ENCODE results near the gene COMTD1. TPM values are rescaled to one million over a fixed set of nuclear protein-coding genes. Genes with fewer than 3 reads are reported as not detected.
A peak's percentile ranks its signal among the peaks of the same experiment; 100 is the strongest.

Gene COMTD1
- total and polyA plus RNA-seq, 2 donors (not counting 3 experiments of a cell fraction or from before 2014, with no cell fraction given) = 18.4 to 18.6 TPM

DNA sequence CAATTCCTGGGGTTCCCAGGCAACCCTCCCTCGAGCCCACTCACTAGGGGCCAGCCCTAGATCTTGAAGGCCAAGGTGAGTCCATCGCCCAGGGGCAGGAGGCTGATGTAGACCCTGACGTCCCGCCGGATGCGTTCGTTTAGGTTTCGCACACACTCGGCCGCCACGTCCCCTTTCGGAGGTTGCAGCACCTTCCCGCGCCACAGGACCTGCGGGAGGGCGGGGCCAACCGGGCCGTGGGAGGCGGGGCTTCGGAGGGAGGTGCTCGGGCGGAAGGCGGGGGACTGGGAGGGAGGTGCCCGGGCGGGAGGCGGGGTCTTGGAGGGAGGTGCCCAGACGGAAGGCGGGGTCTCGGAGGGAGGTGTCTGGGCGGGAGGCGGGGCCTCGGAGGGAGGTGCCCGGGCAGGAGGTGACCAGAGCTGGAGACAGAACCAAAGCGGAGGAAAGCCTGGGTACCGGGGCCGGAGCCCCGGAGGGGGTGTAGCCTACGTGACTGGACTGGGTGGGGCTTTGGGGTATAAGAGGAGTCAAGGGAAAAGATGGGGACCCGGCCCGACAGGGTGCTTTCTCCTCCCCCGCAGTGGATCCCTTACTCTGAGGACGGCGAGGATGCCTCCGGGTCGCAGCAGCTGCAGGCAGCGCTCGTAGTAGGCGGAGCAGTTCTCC, 1.6 kb downstream of the COMTD1 start:
- no peaks in the 10 kb centered on the region for H3K9me1 ChIP-seq (replicated peaks; ENCODE audit: control insufficient read depth, extremely low read depth, insufficient read depth, low read length)
- ChIA-PET POLR2A (interaction anchor here (0.7 to 1.1 kb wide), 2 partner anchors 9 to 34 kb away, joined by 3 to 4 read pairs; no protein-coding TSS in a partner anchor), CTCF (interaction anchor here (1.5 to 2.4 kb wide), 4 partner anchors 9 to 122 kb away, joined by 7 to 50 read pairs (median 19); partner anchors contain the start of genes SAMD8 and VDAC2)
- BruUV-seq (replicated peaks) = no TSS peak
- dilution Hi-C loops (cut with MboI; ENCODE audit: extremely low pct_ligation_motif_present, low sequenced_read_pairs) (no loop called here), intact Hi-C loops (cut with micrococcal nuclease) (loop anchor here (1.0 to 5.0 kb wide), 4 partner anchors 123 to 1082 kb away; partner anchors contain the start of genes ADK, AP3M1 and SAMD8)
- peaks cover 25% of the 10 kb centered on the region for H3K4me1 ChIP-seq (ENCODE audit: control insufficient read depth, extremely low read depth, insufficient read depth, low read length)
- TF ChIP-seq GATA2 (IDR thresholded peaks at IDR 0.05; ENCODE audit: insufficient read depth, insufficient read length, low read depth, low read length) = no peak
- TF ChIP-seq POLR2AphosphoS5 (IDR thresholded peaks at IDR 0.05; ENCODE audit: insufficient read depth, low read depth, low read length) = no peak
- H4K20me1 ChIP-seq (replicated peaks; ENCODE audit: control insufficient read depth, extremely low read depth, insufficient read depth, low read length) = no peaks in the 10 kb centered on the region
- peaks cover 5% of the 10 kb centered on the region for H3K79me2 ChIP-seq (ENCODE audit: control insufficient read depth, insufficient read depth, low read length)
- no peak overlapping the region for H3K27ac ChIP-seq (ENCODE audit: insufficient read depth, low read depth, low read length)
- H3K9ac ChIP-seq (replicated peaks; ENCODE audit: extremely low read depth, insufficient read depth, low read length) = peak overlapping the region; percentile 11
- DNase-seq (ENCODE audit: low read depth, low spot score) (peak; percentile 82), FAIRE-seq (peak; percentile 91)
- H2AFZ ChIP-seq (ENCODE audit: low read depth, low read length) = peak overlapping the region; percentile 77
- peaks cover 7 to 11% of the 10 kb centered on the region in 2 experiments for H3K36me3 ChIP-seq (ENCODE audit: control insufficient read depth in 2 of 2, extremely low read depth in 1 of 2, insufficient read depth in 2 of 2, low read length in 2 of 2)
- peak overlapping the region in 2 of 3 experiments; percentile 42 to 60 for H3K4me3 ChIP-seq (replicated peaks in 1 of 3; ENCODE audit: insufficient read depth in 1 of 3, low read depth in 1 of 3, low read length in 3 of 3)
- peak overlapping the region; percentile 68 for H3K4me2 ChIP-seq (ENCODE audit: insufficient read depth, low read length)
- no peaks in the 10 kb centered on the region for H3K27me3 ChIP-seq (ENCODE audit: control insufficient read depth in 2 of 2, insufficient read depth in 2 of 2, low read length in 2 of 2)
- H3K9me3 ChIP-seq (replicated peaks; ENCODE audit: control insufficient read depth, insufficient read depth, low read length) = no peaks in the 10 kb centered on the region

DNA sequence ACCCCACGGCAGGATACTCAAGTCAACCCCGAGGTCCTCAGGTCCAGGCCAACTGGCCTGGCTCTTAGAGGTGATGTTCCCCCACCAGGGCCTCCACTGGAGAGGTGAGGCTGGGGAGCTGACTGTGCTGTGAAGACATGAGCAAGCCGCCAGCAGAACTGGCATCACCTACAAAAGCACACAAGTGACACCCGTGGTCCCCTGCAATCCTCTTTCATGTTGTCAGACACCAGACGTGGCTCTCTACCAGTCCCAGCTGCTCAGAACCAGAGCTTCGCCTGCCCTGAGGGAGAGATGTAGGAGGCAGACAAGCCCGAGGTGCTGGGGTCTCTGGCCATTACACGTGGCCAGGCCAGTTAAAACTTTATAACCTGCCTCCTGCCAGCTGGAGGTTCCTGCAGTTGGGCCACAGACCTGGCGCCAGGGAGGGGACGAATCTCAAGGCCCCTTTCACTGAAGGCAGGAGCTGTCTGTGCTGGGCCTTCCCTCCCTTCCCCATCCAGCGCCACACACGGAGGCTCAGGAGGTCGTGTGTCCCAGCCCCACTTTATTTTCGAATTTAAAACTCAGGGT, 2.2 kb downstream of the COMTD1 start:
- no peaks in the 10 kb centered on the region for H4K20me1 ChIP-seq (replicated peaks; ENCODE audit: control insufficient read depth, extremely low read depth, insufficient read depth, low read length)
- ChIA-PET CTCF (interaction anchor here (2.3 to 4.6 kb wide), 4 partner anchors 9 to 46 kb away, joined by 21 to 61 read pairs (median 40); partner anchors contain the start of gene VDAC2), POLR2A (interaction anchor here (1.1 to 1.7 kb wide), 2 partner anchors 8 to 23 kb away, joined by 4 to 14 read pairs; partner anchors contain the start of gene VDAC2)
- H3K4me1 ChIP-seq (ENCODE audit: control insufficient read depth, extremely low read depth, insufficient read depth, low read length) = peaks cover 30% of the 10 kb centered on the region
- no peak overlapping the region for H3K9ac ChIP-seq (replicated peaks; ENCODE audit: extremely low read depth, insufficient read depth, low read length)
- no peak overlapping the region for H2AFZ ChIP-seq (ENCODE audit: low read depth, low read length)
- intact Hi-C loops (cut with micrococcal nuclease) = loop anchor here (1.0 to 5.0 kb wide), 4 partner anchors 122 to 1081 kb away; partner anchors contain the start of genes ADK, AP3M1 and SAMD8
- no peak overlapping the region for H3K4me3 ChIP-seq (replicated peaks in 1 of 3; ENCODE audit: insufficient read depth in 1 of 3, low read depth in 1 of 3, low read length in 3 of 3)
- no TSS peak for BruUV-seq (replicated peaks)
- peaks cover 7 to 11% of the 10 kb centered on the region in 2 experiments for H3K36me3 ChIP-seq (ENCODE audit: control insufficient read depth in 2 of 2, extremely low read depth in 1 of 2, insufficient read depth in 2 of 2, low read length in 2 of 2)
- H3K9me1 ChIP-seq (replicated peaks; ENCODE audit: control insufficient read depth, extremely low read depth, insufficient read depth, low read length) = no peaks in the 10 kb centered on the region
- no peaks in the 10 kb centered on the region for H3K27me3 ChIP-seq (ENCODE audit: control insufficient read depth in 2 of 2, insufficient read depth in 2 of 2, low read length in 2 of 2)
- dilution Hi-C loops (cut with MboI; ENCODE audit: extremely low pct_ligation_motif_present, low sequenced_read_pairs) = no loop called here
- no peak for DNase-seq (ENCODE audit: low read depth, low spot score)
- H3K4me2 ChIP-seq (ENCODE audit: insufficient read depth, low read length) = no peak overlapping the region
- peaks cover 12% of the 10 kb centered on the region for H3K79me2 ChIP-seq (ENCODE audit: control insufficient read depth, insufficient read depth, low read length)
- H3K27ac ChIP-seq (ENCODE audit: insufficient read depth, low read depth, low read length) = no peak overlapping the region
- no peak for FAIRE-seq
- TF ChIP-seq FOS (IDR thresholded peaks at IDR 0.05; ENCODE audit: borderline replicate concordance, insufficient read depth, low read length) (no peak), POLR2A (IDR thresholded peaks at IDR 0.05; ENCODE audit: low read depth, low read length) (no peak), POLR2AphosphoS5 (IDR thresholded peaks at IDR 0.05; ENCODE audit: insufficient read depth, low read depth, low read length) (no peak)
- TF ChIP-seq, protein P1, sequence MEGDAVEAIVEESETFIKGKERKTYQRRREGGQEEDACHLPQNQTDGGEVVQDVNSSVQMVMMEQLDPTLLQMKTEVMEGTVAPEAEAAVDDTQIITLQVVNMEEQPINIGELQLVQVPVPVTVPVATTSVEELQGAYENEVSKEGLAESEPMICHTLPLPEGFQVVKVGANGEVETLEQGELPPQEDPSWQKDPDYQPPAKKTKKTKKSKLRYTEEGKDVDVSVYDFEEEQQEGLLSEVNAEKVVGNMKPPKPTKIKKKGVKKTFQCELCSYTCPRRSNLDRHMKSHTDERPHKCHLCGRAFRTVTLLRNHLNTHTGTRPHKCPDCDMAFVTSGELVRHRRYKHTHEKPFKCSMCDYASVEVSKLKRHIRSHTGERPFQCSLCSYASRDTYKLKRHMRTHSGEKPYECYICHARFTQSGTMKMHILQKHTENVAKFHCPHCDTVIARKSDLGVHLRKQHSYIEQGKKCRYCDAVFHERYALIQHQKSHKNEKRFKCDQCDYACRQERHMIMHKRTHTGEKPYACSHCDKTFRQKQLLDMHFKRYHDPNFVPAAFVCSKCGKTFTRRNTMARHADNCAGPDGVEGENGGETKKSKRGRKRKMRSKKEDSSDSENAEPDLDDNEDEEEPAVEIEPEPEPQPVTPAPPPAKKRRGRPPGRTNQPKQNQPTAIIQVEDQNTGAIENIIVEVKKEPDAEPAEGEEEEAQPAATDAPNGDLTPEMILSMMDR (IDR thresholded peaks at IDR 0.05; ENCODE audit: extremely low read depth in 1 of 2, insufficient read depth in 1 of 2, low read depth in 1 of 2, low read length in 2 of 2) = no peak
- H3K9me3 ChIP-seq (replicated peaks; ENCODE audit: control insufficient read depth, insufficient read depth, low read length) = no peaks in the 10 kb centered on the region
